ENCODE data around the gene BRCA2. TPM values are rescaled to one million over a fixed set of nuclear protein-coding genes. Genes with fewer than 3 reads are reported as not detected.
A peak's percentile ranks its signal among the peaks of the same experiment; 100 is the strongest.

Gene BRCA2
- total RNA-seq, 2 experiments from 2014 or later = 24.9 to 27.2 TPM

DNA sequence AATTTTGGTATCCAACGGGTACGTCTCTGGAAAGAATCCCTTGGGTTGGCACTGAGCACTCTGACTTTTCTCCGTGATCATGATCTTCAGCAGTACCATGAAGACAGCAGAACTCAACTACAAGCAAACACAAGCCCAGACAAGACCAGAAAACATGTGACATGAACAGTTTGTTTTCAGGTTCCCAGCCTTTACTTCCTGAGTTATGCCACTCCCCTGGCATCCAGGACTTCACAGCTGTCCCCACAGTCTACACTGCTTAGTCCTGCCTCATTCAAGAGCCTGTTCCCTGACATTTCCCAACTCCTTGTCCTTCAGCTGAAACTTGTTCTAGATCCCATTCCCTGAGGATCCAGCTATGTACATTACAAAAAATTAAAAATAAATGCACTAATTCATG, 117.5 kb downstream of the BRCA2 start:
- ChIA-PET POLR2A (no interaction called here), CTCF (no interaction called here)
- no peaks in the 10 kb centered on the region for H3K27me3 Mint-ChIP-seq
- intact Hi-C loops (cut with micrococcal nuclease) = no loop called here
- TF ChIP-seq, protein P1, sequence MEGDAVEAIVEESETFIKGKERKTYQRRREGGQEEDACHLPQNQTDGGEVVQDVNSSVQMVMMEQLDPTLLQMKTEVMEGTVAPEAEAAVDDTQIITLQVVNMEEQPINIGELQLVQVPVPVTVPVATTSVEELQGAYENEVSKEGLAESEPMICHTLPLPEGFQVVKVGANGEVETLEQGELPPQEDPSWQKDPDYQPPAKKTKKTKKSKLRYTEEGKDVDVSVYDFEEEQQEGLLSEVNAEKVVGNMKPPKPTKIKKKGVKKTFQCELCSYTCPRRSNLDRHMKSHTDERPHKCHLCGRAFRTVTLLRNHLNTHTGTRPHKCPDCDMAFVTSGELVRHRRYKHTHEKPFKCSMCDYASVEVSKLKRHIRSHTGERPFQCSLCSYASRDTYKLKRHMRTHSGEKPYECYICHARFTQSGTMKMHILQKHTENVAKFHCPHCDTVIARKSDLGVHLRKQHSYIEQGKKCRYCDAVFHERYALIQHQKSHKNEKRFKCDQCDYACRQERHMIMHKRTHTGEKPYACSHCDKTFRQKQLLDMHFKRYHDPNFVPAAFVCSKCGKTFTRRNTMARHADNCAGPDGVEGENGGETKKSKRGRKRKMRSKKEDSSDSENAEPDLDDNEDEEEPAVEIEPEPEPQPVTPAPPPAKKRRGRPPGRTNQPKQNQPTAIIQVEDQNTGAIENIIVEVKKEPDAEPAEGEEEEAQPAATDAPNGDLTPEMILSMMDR (IDR thresholded peaks at IDR 0.05) = no peak
- peaks cover 13% of the 10 kb centered on the region for H3K4me1 Mint-ChIP-seq (ENCODE audit: low read depth)
- no peak for ATAC-seq
- H3K9me3 Mint-ChIP-seq = no peaks in the 10 kb centered on the region
- peak overlapping the region; percentile 11 for H3K27ac Mint-ChIP-seq
- H3K4me3 Mint-ChIP-seq = no peak overlapping the region
- no peaks in the 10 kb centered on the region for H3K36me3 Mint-ChIP-seq (ENCODE audit: low read depth)
- DNase-seq = no peak

DNA sequence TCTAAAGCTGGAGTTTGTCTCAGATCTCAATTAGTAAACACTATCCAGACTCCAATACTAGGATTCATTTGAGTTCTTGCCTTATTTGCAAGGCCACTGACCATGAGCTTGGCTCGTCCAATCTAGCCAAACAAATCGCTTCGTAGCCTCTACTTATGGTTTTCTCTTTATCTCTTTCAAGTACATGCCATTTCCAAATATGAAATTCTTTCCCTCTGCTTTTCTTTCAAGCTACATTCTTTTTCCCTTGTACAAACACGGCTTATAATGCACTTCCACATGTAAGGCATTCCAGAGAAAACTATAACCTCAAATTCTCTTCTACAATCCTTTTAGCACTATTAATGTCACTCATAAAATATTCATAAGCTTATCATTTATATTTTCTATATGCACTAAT, 123.6 kb downstream of the BRCA2 start:
- intact Hi-C loops (cut with micrococcal nuclease) = no loop called here
- no peak for ATAC-seq
- peaks cover 4% of the 10 kb centered on the region for H3K4me1 Mint-ChIP-seq (ENCODE audit: low read depth)
- H3K27ac Mint-ChIP-seq = no peak overlapping the region
- no peaks in the 10 kb centered on the region for H3K27me3 Mint-ChIP-seq
- ChIA-PET CTCF (interaction anchor here (0.7 to 1.4 kb wide), 4 partner anchors 9 to 127 kb away, joined by 3 to 4 read pairs (median 3); partner anchors contain the start of gene N4BP2L1), POLR2A (interaction anchor here (0.6 to 2.9 kb wide), 2 partner anchors 11 to 27 kb away, joined by 3 to 10 read pairs; partner anchors contain the start of gene N4BP2L1)
- DNase-seq = no peak
- no peak overlapping the region for H3K4me3 Mint-ChIP-seq
- H3K9me3 Mint-ChIP-seq = no peaks in the 10 kb centered on the region
- TF ChIP-seq, protein P1 (IDR thresholded peaks at IDR 0.05) = no peak
- H3K36me3 Mint-ChIP-seq (ENCODE audit: low read depth) = no peaks in the 10 kb centered on the region

DNA sequence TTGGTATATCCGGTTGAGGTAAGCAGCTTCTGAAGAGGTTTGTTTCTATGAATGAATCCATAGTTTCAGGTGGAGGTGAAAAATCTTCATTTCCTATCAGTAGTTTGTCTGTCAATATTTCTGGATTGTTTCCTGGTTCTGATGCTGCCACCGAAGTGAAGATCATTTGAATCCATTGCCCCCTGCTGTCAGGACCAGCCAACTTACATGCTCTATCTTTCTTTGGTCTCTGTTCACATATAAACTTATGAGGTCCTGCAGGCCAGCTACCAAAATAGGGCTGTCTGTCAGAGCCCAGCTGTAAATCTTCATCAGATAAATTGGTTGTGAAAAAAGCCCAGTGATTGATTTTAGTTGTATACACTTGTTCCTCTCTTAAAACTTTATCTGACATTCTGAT, 127.8 kb downstream of the BRCA2 start:
- Mint-ChIP-seq H3K9me3 (no peaks in the 10 kb centered on the region), H3K27me3 (no peaks in the 10 kb centered on the region), H3K36me3 (ENCODE audit: low read depth) (no peaks in the 10 kb centered on the region), H3K27ac (no peak overlapping the region), H3K4me1 (ENCODE audit: low read depth) (peaks cover 7% of the 10 kb centered on the region), H3K4me3 (no peak overlapping the region)
- peak; percentile 74 for ATAC-seq
- TF ChIP-seq, protein P1 (IDR thresholded peaks at IDR 0.05) = peak; percentile 48
- ChIA-PET POLR2A (interaction anchor here (1.0 kb wide), 1 partner anchor 17 kb away, joined by 4 read pairs; no protein-coding TSS in a partner anchor), CTCF (interaction anchor here (1.0 to 1.7 kb wide), 8 partner anchors 9 to 227 kb away, joined by 3 to 6 read pairs (median 4); partner anchors contain the start of gene N4BP2L1)
- peak; percentile 60 for DNase-seq
- intact Hi-C loops (cut with micrococcal nuclease) = no loop called here

DNA sequence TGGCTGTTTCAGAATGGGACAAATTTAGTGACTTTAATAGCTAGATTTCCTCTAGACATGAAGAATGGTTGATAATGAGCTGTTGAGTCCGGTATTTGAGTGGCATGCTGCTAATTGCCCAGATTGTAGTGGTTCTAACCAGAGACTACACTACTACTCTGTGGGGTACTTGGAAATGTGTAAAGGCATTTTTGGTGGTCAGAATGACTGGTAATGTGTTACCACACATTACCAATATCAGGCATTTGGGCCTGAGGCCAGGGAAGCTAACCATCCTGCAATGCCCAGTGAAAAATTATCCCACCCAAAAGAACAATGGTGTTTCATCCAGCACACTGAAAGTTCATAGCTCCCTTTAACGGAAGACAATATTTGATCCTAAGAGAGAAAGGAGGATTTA, 130.2 kb downstream of the BRCA2 start:
- Mint-ChIP-seq H3K27me3 (no peaks in the 10 kb centered on the region), H3K36me3 (ENCODE audit: low read depth) (no peaks in the 10 kb centered on the region), H3K9me3 (no peaks in the 10 kb centered on the region), H3K27ac (no peak overlapping the region), H3K4me3 (no peak overlapping the region), H3K4me1 (ENCODE audit: low read depth) (peaks cover 11% of the 10 kb centered on the region)
- no peak for ATAC-seq
- DNase-seq = no peak
- intact Hi-C loops (cut with micrococcal nuclease) = no loop called here
- TF ChIP-seq, protein P1 (IDR thresholded peaks at IDR 0.05) = no peak
- ChIA-PET POLR2A (no interaction called here), CTCF (interaction anchor here (0.6 to 1.0 kb wide), 2 partner anchors 136 to 536 kb away, joined by 3 read pairs; no protein-coding TSS in a partner anchor)

DNA sequence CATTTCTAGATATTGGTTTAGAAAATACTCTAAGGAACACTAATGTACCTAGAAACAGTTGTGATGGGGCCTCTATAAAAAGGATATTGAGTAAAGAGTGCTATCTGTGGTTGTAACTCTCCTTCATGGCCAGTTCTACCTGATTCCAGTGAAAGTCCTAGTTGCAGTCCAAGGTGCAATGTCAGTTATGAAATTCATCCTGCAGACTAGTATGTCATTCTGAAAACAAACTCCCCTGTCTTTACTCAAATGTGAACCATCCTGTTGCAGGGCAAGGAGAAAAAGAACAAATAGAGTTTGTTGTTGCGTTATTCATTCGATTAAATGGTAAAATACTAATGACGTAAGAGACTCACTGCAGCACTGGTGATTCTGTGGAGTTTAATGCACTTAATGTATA, 130.9 kb downstream of the BRCA2 start:
- ATAC-seq (no peak), DNase-seq (no peak)
- peaks cover 11% of the 10 kb centered on the region for H3K4me1 Mint-ChIP-seq (ENCODE audit: low read depth)
- H3K9me3 Mint-ChIP-seq = no peaks in the 10 kb centered on the region
- intact Hi-C loops (cut with micrococcal nuclease) = no loop called here
- no peaks in the 10 kb centered on the region for H3K27me3 Mint-ChIP-seq
- H3K36me3 Mint-ChIP-seq (ENCODE audit: low read depth) = peaks cover 1% of the 10 kb centered on the region
- no peak overlapping the region for H3K27ac Mint-ChIP-seq
- TF ChIP-seq, protein P1 (IDR thresholded peaks at IDR 0.05) = no peak
- ChIA-PET POLR2A (no interaction called here), CTCF (interaction anchor here (0.6 kb wide), 1 partner anchor 536 kb away, joined by 3 read pairs; no protein-coding TSS in a partner anchor)
- H3K4me3 Mint-ChIP-seq = no peak overlapping the region

All from activated CD8-positive, alpha-beta T cell treated with anti-CD3 and anti-CD28 coated beads for 36 hours (primary cell).